ENCODE results near the gene NUDT7. TPM values are rescaled to one million over a fixed set of nuclear protein-coding genes. Genes with fewer than 3 reads are reported as not detected.

Gene NUDT7
- total and polyA plus RNA-seq, 9 of the 15 experiments (the other 6 are each of a cell fraction or from before 2014, with no cell fraction given): 5.6 to 24.2 (median 10.5) TPM

DNA sequence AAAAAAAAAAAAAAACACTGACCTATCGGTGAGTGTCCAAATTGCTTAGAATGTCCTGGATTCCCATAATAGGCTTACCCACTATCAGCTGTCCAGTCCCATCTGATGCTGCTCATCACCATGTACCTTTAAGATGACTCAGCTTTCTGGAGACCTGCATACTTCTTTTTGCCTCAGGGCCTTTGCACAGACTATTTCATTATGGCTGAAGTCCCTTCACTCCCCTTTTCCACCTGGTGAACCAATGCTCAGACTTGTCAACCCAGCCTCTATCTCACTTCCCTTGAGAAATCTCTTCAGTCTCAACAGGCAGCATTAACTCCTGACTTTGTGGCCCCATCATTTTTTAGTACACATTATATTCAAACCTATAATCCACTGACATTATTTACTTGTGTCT, 29.7 kb upstream of the NUDT7 start:
- Histone ChIP-seq H3K9me3 (replicated peaks; ENCODE audit: control insufficient read depth, insufficient read depth, low read depth, low read length) (no peaks in the 10 kb centered on the region), H3K4me2 (ENCODE audit: insufficient read depth, low read length) (no peak overlapping the region), H3K4me3 (no peak overlapping the region), H3K27me3 (ENCODE audit: control insufficient read depth in 2 of 2, insufficient read depth in 2 of 2, low read length in 2 of 2) (peaks cover 7 to 9% of the 10 kb centered on the region in 2 experiments; a peak in 4 of 5 replicates), H2AFZ (ENCODE audit: low read depth, low read length) (no peak overlapping the region), H3K9me1 (ENCODE audit: control insufficient read depth, insufficient read depth, low read length) (no peaks in the 10 kb centered on the region), H3K9ac (ENCODE audit: insufficient read depth in 1 of 2, low read depth in 2 of 2, low read length in 2 of 2) (no peak overlapping the region), H3K27ac (ENCODE audit: extremely low read depth, low read depth, low read length) (no peak overlapping the region), H3K36me3 (ENCODE audit: control insufficient read depth, insufficient read depth, low read length) (no peaks in the 10 kb centered on the region), H3K79me2 (ENCODE audit: control insufficient read depth, insufficient read depth, low read length) (no peaks in the 10 kb centered on the region), H4K20me1 (replicated peaks; ENCODE audit: control insufficient read depth, insufficient read depth, low read length) (no peaks in the 10 kb centered on the region), H3K4me1 (replicated peaks in 1 of 2; ENCODE audit: control insufficient read depth in 2 of 2, insufficient read depth in 2 of 2, low read length in 2 of 2) (peaks cover 0 to 3% of the 10 kb centered on the region in 2 experiments; a peak in 3 of 5 replicates)
- DNase-seq (ENCODE audit: extremely low read depth in 1 of 4, low spot score in 3 of 4) (no peak), FAIRE-seq (no peak), ATAC-seq (no peak)
- ChIA-PET POLR2A (no interaction called here), CTCF (ENCODE audit: low intra/inter-chr PET ratio) (no interaction called here)
- no TSS peak for BruUV-seq (replicated peaks)
- WGBS (ENCODE audit: insufficient coverage, low coverage, missing lambda C conversion rate): no CpG with 5 or more reads among the region's 1 CpG
- in situ Hi-C loops (cut with MboI): no loop called here
- intact Hi-C loops (cut with micrococcal nuclease): no loop called here
- TF ChIP-seq, protein P1, sequence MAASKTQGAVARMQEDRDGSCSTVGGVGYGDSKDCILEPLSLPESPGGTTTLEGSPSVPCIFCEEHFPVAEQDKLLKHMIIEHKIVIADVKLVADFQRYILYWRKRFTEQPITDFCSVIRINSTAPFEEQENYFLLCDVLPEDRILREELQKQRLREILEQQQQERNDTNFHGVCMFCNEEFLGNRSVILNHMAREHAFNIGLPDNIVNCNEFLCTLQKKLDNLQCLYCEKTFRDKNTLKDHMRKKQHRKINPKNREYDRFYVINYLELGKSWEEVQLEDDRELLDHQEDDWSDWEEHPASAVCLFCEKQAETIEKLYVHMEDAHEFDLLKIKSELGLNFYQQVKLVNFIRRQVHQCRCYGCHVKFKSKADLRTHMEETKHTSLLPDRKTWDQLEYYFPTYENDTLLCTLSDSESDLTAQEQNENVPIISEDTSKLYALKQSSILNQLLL (CRISPR knock-in tag; IDR thresholded peaks at IDR 0.05; ENCODE audit: borderline replicate concordance): no peak
- TF ChIP-seq ZNF589 (CRISPR knock-in tag; IDR thresholded peaks at IDR 0.05; ENCODE audit: low read depth) (no peak), MCM7 (IDR thresholded peaks at IDR 0.05) (no peak), MTF1 (CRISPR knock-in tag; IDR thresholded peaks at IDR 0.05; ENCODE audit: borderline replicate concordance) (no peak), HIVEP1 (CRISPR knock-in tag; IDR thresholded peaks at IDR 0.05) (no peak)

DNA sequence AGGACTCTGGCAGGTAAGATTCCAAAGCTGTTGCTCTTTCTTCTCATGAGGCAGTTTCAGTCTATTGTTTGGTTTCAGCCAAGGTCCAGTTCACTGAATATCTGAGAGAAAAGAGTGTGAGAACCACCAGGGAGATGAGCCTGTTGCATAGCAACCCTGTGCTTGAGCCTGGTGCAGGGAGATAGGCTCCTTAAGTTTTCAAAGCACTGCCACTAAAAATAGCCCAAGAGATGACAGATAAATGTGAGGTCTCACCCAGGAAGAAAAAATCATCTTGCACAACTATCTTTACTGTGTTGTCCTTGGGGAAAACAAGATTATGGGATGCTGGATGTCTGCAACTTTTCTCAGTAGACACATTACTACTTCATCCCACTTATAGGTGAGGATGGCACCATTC, 26.2 kb upstream of the NUDT7 start:
- intact Hi-C loops (cut with micrococcal nuclease) (no loop called here), in situ Hi-C loops (cut with MboI) (no loop called here)
- BruUV-seq (replicated peaks): no TSS peak
- Histone ChIP-seq H3K9me1 (ENCODE audit: control insufficient read depth, insufficient read depth, low read length) (no peaks in the 10 kb centered on the region), H3K4me3 (no peak overlapping the region), H3K4me2 (ENCODE audit: insufficient read depth, low read length) (no peak overlapping the region), H3K36me3 (ENCODE audit: control insufficient read depth, insufficient read depth, low read length) (no peaks in the 10 kb centered on the region), H3K9ac (ENCODE audit: insufficient read depth in 1 of 2, low read depth in 2 of 2, low read length in 2 of 2) (no peak overlapping the region), H3K79me2 (ENCODE audit: control insufficient read depth, insufficient read depth, low read length) (no peaks in the 10 kb centered on the region), H3K9me3 (replicated peaks; ENCODE audit: control insufficient read depth, insufficient read depth, low read depth, low read length) (no peaks in the 10 kb centered on the region), H3K27ac (ENCODE audit: extremely low read depth, low read depth, low read length) (no peak overlapping the region), H4K20me1 (replicated peaks; ENCODE audit: control insufficient read depth, insufficient read depth, low read length) (no peaks in the 10 kb centered on the region), H3K27me3 (ENCODE audit: control insufficient read depth in 2 of 2, insufficient read depth in 2 of 2, low read length in 2 of 2) (peaks cover 6 to 12% of the 10 kb centered on the region in 2 experiments; a peak in 3 of 5 replicates), H3K4me1 (replicated peaks in 1 of 2; ENCODE audit: control insufficient read depth in 2 of 2, insufficient read depth in 2 of 2, low read length in 2 of 2) (peaks cover 0 to 3% of the 10 kb centered on the region in 2 experiments; a peak in 3 of 5 replicates), H2AFZ (ENCODE audit: low read depth, low read length) (no peak overlapping the region)
- ChIA-PET CTCF (ENCODE audit: low intra/inter-chr PET ratio) (no interaction called here), POLR2A (no interaction called here)
- FAIRE-seq (no peak), DNase-seq (ENCODE audit: extremely low read depth in 1 of 4, low spot score in 3 of 4) (peak in 2 of 4 experiments; percentile 27 to 30), ATAC-seq (peak; percentile 67)
- TF ChIP-seq ZNF75A (CRISPR knock-in tag; IDR thresholded peaks at IDR 0.05) (no peak), GABPA (tag; conservative IDR thresholded peaks at IDR 0.05; ENCODE audit: low read depth) (no peak), ARID1B (IDR thresholded peaks at IDR 0.05) (peak; percentile 43; the same call in 1 of the 2 replicates), ZNF165 (CRISPR knock-in tag; IDR thresholded peaks at IDR 0.05; ENCODE audit: borderline replicate concordance) (no peak), SRSF1 (IDR thresholded peaks at IDR 0.05; ENCODE audit: low read depth, low read length) (no peak), ZBTB5 (IDR thresholded peaks at IDR 0.05) (no peak), HCFC1 (IDR thresholded peaks at IDR 0.05; ENCODE audit: low read depth, low read length) (no peak), CBX3 (IDR thresholded peaks at IDR 0.05; ENCODE audit: borderline replicate concordance in 1 of 2, low read length in 2 of 2) (no peak), NR3C1 (CRISPR knock-in tag; IDR thresholded peaks at IDR 0.05) (no peak), MEF2A (IDR thresholded peaks at IDR 0.05; ENCODE audit: control insufficient read depth, low read depth, low read length) (peak; percentile 88)

Data from K562 (cell line).